ENCODE data around the gene TMOD1.
"Not testable (repeated sequence)": the region's sequence is repeated elsewhere in the genome, so short reads cannot be mapped to it uniquely, and the experiment has no call there.

The TMOD1 gene

GRCh38 chr9:97497558-97498375 is 3.7 kb upstream of the TMOD1 start:
- not testable (repeated sequence) for DNase-seq (ENCODE audit: low spot score)

- DNase-seq (ENCODE audit: low spot score): not testable (repeated sequence)
Observed at GRCh38 chr9:97498846-97499245, 2.6 kb upstream of the TMOD1 start.

DNA sequence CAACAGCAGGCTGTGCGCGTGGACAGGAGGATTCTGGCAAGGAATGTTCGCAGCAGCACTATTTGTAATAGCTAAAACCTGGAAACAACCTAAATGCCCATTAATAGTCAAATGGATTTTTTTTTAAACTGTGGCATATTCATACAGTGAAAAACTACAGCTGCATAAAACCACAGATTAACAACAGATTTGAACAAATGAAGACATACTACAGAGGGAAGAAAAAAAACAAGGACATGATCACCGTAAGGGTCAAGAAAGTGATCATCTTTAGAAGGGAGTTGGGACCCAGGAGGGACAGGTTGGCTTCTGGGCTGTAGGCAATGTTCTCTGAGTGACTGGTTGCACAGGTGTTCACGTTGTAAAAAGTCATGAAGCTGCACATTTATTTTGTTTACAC is 1.2 kb upstream of the TMOD1 start:
- DNase-seq (ENCODE audit: low spot score): no peak

GRCh38 chr9:97500765-97501176 is 695 bp upstream of the TMOD1 start:
- no peak for DNase-seq (ENCODE audit: low spot score)

GRCh38 chr9:97501972-97502221 is 431 bp downstream of the TMOD1 start:
- DNase-seq (ENCODE audit: low spot score): no peak

DNA sequence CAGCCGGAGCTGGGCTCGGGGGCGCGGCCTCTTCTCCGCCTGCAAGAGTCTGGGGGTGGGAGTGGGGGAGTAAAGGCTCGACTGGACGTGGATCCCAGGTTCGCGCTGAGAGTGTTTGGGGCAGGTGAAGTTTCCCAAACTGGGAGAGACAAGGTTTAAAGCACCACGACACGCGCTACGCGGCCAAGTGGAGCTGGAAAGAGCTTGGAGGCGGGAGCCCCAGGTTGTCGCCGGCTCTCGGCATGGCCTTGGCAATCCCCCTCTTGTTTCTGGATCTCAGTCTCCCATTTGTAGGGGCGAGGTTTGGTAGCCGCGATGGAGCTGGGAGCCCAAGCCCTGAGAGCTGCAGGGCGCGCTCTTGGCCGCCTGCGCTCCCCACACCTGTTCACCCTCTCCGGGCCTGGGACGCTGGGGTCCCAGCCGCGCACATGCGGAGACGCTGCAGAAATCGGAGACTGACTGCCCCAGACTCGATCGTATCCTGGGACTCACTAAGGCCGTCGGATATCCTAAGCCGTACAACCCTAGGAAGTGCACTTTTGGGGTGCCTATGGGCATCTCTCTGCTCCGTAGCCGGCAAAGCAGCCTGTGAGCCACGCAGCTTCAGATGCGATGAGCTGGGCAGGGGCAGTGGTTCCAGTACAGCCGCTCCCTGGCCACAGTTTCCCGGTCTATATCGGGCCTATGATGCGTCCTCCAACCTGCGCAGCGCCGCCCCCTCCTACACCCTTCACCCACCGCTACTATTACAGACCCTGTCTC is 937 bp downstream of the TMOD1 start:
- DNase-seq (ENCODE audit: low spot score): peak; percentile 11

- DNase-seq (ENCODE audit: low spot score): peak; percentile 6
Observed at GRCh38 chr9:97502984-97503861, 1.8 kb downstream of the TMOD1 start.

- DNase-seq (ENCODE audit: low spot score): peak; percentile 2
Observed at GRCh38 chr9:97503862-97504210, 2.4 kb downstream of the TMOD1 start.

DNA sequence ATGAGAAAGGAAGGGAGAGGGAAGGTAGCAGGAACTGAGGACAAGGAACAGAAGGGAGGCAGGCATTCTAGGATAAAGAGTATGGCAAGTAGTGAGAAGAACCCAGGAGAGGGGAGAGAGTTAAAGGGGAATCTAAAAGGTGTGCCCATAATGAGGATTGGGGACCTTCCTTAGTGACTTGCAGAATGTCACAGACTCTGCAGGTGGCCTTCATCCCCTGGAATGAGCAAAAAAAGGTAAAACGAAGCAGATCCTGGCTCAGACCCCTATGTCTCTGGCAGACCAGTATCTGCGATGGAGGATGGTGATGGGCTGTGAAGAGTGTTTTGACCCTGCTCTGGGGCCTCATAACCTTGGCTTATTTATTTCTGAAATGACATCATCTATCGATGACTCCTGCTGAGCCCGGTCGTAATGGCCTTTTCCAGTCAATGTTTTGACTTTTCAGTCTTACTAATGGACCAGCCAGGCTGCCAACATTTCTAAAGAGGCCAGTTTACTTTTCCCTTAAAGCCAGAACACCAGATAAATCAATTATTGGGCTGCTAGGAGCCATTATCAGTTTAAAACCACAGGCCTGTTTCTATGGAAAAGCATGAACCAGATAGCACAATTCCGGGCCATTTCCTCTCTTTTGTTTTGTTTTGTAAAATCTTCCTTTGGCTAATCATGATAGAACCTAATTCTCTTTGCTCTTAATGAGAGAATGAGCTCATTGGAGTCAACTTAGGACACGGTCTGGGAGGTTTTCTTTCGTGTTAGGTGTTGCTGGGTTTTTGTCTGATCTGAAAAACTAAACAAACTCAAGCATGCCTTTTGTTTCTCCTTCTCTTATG is 3.1 kb downstream of the TMOD1 start:
- peak; percentile 93 for DNase-seq (ENCODE audit: low spot score)

DNA sequence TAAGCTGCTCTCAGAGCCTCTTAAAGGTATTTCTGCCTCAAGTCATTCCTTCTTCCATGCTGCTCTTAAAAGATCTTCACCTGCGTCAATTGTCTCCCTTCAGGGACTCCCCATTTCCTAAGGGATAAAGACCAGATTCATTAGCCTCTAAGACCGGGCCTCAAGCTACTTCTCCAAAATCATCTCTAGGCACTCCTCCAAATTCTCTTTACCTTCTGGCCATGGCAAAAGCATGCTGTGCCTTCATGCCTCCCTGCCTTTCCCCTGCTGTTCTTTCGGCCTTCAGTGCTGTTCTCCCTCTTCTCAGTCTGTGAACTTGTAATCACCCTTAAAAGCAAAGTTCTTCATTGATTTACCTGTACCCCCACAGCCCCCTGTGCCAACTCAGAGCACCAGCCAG is 4.4 kb downstream of the TMOD1 start:
- DNase-seq (ENCODE audit: low spot score): no peak

- DNase-seq (ENCODE audit: low spot score): no peak
Observed at GRCh38 chr9:97506306-97506705, 4.8 kb downstream of the TMOD1 start.

DNA sequence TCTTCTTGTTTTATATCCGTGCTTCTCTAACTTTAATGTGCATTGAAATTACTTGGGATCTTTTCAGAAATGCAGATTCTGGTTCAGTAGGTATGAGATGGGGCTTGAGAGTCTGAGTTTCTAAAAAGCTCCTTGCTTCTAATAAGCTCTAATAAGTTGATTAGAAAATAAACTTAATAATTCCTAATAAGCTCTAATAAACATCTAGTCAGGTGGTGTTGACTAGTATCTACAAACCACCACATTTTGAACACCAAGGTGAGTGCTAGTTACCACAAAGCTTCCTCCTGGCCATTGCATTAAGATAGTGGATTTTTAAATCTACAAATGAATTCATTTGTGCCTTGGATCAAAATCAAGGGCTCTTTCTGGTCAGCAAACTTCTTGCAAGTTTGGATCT is 5.3 kb downstream of the TMOD1 start:
- no peak for DNase-seq (ENCODE audit: low spot score)

- DNase-seq (ENCODE audit: low spot score): no peak
Observed at GRCh38 chr9:97507428-97507984, 6.0 kb downstream of the TMOD1 start.

DNA sequence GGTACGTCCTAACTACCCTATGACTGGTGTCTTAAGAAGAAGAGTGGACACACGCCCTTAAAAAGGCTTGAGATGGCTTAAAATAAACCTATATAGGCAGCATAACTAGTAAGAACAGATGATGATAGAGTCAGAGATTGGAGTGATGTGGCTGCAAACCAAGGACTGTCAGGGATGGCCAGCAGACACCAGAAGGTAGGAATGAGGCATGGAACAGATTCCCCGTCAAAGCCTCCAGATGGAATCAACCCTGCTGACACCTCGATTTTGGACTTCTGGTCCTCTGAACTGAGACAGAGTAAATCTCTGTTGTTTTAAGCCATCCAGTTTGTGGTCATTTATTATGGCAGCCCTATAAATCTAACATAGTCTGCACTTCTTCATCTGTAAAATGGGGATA is 7.4 kb downstream of the TMOD1 start:
- DNase-seq (ENCODE audit: low spot score): no peak

GRCh38 chr9:97510797-97511654 is 9.6 kb downstream of the TMOD1 start:
- no peak for DNase-seq (ENCODE audit: low spot score)

- no peak for DNase-seq (ENCODE audit: low spot score)
Observed at GRCh38 chr9:97511655-97512427, 10.4 kb downstream of the TMOD1 start.

DNA sequence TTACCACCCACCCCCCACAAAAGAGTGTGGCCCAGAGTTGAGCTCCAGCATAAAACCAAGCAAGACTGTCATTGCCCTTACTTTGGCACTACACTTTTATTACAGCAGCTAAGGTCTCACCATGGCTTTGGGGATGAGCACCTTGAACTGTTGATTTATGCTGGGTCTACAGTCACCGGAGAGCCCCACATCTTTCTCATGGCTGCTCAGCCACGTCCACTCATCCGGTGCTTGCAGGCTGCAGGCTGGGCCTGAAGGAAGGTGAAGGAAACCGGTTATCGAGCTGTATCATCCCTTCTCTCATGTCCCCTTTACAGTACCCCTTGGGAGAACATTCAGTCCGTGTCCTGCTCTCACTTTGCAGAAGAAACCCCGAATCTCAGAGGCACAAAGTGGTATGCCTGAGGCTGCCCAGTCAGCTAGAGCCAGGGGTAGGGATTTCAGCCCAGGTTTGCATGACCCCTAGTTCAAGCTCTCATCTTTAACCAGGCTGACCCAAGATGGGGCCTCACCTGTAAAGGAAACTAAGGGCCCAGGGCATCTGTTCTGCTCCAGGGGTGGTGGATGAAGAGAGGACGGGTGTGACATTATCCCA is 11.6 kb downstream of the TMOD1 start:
- DNase-seq (ENCODE audit: low spot score): no peak

DNA sequence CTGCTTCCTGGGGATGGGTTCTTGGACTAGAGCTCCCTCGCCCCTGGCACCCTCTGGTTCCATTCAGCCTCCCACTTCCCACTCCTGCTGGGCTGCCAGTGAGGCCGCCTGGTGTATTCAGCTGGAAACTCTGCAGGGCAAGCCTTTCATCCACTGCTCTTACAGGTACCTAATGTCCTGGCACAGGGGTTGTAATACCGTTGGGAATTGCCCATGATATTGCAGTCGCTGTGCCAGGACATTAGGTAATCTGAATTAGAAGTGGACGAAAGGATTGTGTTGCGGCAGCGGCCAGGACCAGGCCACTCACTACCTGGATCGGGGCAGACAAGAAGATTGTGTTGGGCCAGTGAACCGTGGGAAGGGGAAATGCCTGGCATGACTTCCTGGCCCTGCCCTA is 13.1 kb downstream of the TMOD1 start:
- DNase-seq (ENCODE audit: low spot score): no peak

- peak; percentile 35 for DNase-seq (ENCODE audit: low spot score)
Observed at GRCh38 chr9:97515662-97516061, 14.2 kb downstream of the TMOD1 start.
